H1 (cell line): ENCODE data around the gene MORN4. TPM values are rescaled to one million over a fixed set of nuclear protein-coding genes. Genes with fewer than 3 reads are reported as not detected.

Experiments
- BACH1 ChIP-seq: IDR thresholded peaks from 2 replicates; pipeline ENCODE4 v1.6.1; 2012; ENCODE audit warnings: low read length, improper control_type of control experiment
- POLR2A ChIP-seq, 2 experiments: IDR thresholded peaks; 1 replicate in 1 of 2; 2 replicates in 1 of 2; pipeline ENCODE4 v1.6.1; 2011; ENCODE audit warnings: low read depth in 2 of 2, low read length in 2 of 2, mild to moderate bottlenecking in 2 of 2; ENCODE audit errors: control extremely low read depth in 1 of 2
- TAF7 ChIP-seq: optimal IDR thresholded peaks from 2 replicates; pipeline ENCODE3; 2011; ENCODE audit warnings: low read depth, mild to moderate bottlenecking, inconsistent platforms, low read length, moderate library complexity, borderline replicate concordance
- YY1 ChIP-seq: IDR thresholded peaks from 2 replicates; pipeline ENCODE4 v1.6.1; 2011; ENCODE audit warnings: low read depth, mild to moderate bottlenecking, low read length
- polyA plus RNA-seq, 7 experiments: library from polyadenylated mRNA; depleted of rRNA in 3 of 7; stranded (reverse) in 5 of 7; unstranded in 2 of 7; fragments of >200 nt in 5 of 7; fragments of 200-250 nt in 2 of 7; gene quantifications; 1 replicate in 5 of 7; 2 replicates in 1 of 7; 4 replicates in 1 of 7; pipeline versions ENCODE4 v1.2.1 to v1.2.3, GENCODE V29; 2011 to 2013; ENCODE audit warnings: missing spikeins in 2 of 7, mixed read lengths in 2 of 7
- total RNA-seq: library from RNA; stranded (reverse); fragmentation: NEBNext Ultra II Directional; extraction: Animal tissue kit (Norgen Biotek cat#: 25700); gene quantifications from 2 replicates; pipeline ENCODE4 v1.2.1, GENCODE V29; 2021

MORN4 gene
- total and polyA plus RNA-seq, 2 of the 8 experiments (the other 6 are each of a cell fraction or from before 2014, with no cell fraction given) = 13.6 to 22.0 TPM

- TF ChIP-seq TAF7 (no peak), YY1 (no peak), POLR2A (IDR thresholded peaks at IDR 0.05; ENCODE audit: control extremely low read depth in 1 of 2, low read depth in 2 of 2, low read length in 2 of 2) (no peak), BACH1 (no peak)
These were observed 62.4 kb downstream of the MORN4 start (continued) for GRCh38 chr10:97570789-97571471.
